NB4 (cell line): ENCODE results near the gene ADGRA1.

Experiments
- DNase-seq: peaks from one replicate; pipeline ENCODE4 v3.0.0; 2010; ENCODE audit warnings: low read depth
- H3K4me3 ChIP-seq: one replicate; pipeline ENCODE4 v1.5.1; 2011; ENCODE audit warnings: mild to moderate bottlenecking, low read depth, low read length, moderate library complexity
- MAX ChIP-seq: IDR thresholded peaks from 2 replicates; pipeline ENCODE4 v1.6.1; 2011; ENCODE audit warnings: low read depth, low read length
- MYC ChIP-seq: IDR thresholded peaks from 2 replicates; pipeline ENCODE4 v1.6.1; 2011; ENCODE audit warnings: low read depth, low read length
- POLR2A ChIP-seq: IDR thresholded peaks from 2 replicates; pipeline ENCODE4 v1.6.1; 2011; ENCODE audit warnings: mild to moderate bottlenecking; ENCODE audit not compliant: insufficient read length; ENCODE audit errors: extremely low read depth
- TF ChIP-seq, protein P1 (sequence below): IDR thresholded peaks from one replicate; pipeline ENCODE4 v1.5.1; 2012; ENCODE audit warnings: low read depth, low read length

The ADGRA1 gene

GRCh38 chr10:133072196-133072595 is 15.5 kb upstream of the ADGRA1 start:
- H3K4me3 ChIP-seq = no peak overlapping the region
- DNase-seq = peak; percentile 21
- TF ChIP-seq MYC (no peak), POLR2A (no peak), MAX (no peak)
- TF ChIP-seq, protein P1, sequence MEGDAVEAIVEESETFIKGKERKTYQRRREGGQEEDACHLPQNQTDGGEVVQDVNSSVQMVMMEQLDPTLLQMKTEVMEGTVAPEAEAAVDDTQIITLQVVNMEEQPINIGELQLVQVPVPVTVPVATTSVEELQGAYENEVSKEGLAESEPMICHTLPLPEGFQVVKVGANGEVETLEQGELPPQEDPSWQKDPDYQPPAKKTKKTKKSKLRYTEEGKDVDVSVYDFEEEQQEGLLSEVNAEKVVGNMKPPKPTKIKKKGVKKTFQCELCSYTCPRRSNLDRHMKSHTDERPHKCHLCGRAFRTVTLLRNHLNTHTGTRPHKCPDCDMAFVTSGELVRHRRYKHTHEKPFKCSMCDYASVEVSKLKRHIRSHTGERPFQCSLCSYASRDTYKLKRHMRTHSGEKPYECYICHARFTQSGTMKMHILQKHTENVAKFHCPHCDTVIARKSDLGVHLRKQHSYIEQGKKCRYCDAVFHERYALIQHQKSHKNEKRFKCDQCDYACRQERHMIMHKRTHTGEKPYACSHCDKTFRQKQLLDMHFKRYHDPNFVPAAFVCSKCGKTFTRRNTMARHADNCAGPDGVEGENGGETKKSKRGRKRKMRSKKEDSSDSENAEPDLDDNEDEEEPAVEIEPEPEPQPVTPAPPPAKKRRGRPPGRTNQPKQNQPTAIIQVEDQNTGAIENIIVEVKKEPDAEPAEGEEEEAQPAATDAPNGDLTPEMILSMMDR = no peak

GRCh38 chr10:133072720-133073390 is 14.9 kb upstream of the ADGRA1 start:
- no peak for DNase-seq
- no peak overlapping the region for H3K4me3 ChIP-seq
- TF ChIP-seq MAX (no peak), MYC (no peak), POLR2A (no peak)
- TF ChIP-seq, protein P1 = no peak

DNA sequence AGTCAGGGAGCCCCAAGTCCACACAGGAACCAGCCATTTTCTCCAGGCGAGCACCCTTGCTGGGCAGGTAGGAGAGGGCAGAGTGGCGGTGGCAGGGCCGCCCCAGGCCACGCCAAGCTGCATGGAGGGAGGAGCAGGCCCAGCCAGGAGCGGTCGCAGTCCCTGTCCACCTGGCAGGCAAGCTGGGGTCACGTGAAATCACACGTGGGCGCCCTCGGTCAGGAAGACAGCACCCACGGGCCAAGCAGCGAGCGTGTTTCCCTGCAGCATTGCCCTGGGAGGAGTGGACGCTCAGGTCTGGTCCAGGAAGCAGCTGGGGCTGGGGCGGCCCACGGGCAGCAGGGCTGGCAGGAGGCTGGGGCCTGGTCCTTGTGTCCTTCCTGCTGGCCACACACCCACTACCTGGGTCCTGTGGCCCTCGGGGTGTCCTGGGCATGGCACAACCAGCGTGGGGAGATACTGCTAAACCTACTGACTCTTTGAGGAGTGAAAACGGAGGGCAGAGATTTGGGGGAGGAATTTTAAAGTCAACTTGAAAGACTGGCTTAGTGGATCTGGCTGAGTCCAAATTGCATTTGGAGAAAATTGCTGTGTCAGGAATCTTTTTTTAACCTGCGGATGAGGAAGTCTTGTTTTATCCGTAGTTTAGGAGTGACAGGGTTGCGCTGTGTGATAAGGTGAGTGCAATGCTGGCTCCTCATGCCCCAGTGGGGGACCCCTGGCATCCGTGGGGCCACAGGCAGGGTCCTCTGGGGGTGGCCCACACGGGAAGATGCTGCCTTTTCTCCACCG is 12.2 kb upstream of the ADGRA1 start:
- DNase-seq = no peak
- TF ChIP-seq MAX (no peak), MYC (no peak), POLR2A (no peak)
- TF ChIP-seq, protein P1 = no peak
- H3K4me3 ChIP-seq = no peak overlapping the region

DNA sequence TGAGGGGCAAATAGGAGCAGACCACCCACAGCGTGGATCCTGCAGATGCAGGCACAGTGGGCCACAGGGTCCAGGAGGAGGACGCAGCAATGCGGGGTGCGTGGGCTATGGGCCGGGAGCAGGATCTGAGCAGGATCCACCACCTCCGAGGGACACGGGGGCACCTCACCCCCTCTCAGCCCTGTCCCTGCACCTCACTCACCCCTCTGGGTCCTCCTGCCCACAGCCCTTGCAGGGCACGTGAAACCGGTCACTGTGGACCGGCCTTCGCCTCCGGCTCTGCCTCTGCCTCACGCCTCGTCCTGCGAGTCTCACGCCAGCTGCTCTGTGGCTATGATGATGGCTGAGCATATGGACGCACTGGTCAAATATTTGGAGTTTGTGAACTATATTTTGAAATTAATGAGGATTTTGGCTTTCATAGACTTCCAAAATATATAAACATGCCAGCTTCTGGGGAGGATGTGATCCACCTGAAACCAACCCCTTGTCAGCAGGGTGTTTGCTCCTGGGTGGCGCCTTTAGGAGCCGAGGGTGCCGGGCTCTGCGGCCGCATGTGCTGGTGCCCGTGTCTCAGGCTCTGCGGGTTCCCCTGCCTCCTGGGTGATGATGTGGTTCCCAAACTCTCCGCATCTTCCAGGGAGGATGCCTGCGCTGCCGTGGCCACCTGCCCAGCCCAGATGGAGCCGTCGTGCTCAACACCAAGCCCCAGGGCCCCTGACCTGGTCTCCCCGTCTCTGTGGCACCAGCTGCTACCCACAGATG is 11.3 kb upstream of the ADGRA1 start:
- H3K4me3 ChIP-seq = no peak overlapping the region
- TF ChIP-seq, protein P1 = no peak
- TF ChIP-seq POLR2A (no peak), MAX (no peak), MYC (no peak)
- no peak for DNase-seq

DNA sequence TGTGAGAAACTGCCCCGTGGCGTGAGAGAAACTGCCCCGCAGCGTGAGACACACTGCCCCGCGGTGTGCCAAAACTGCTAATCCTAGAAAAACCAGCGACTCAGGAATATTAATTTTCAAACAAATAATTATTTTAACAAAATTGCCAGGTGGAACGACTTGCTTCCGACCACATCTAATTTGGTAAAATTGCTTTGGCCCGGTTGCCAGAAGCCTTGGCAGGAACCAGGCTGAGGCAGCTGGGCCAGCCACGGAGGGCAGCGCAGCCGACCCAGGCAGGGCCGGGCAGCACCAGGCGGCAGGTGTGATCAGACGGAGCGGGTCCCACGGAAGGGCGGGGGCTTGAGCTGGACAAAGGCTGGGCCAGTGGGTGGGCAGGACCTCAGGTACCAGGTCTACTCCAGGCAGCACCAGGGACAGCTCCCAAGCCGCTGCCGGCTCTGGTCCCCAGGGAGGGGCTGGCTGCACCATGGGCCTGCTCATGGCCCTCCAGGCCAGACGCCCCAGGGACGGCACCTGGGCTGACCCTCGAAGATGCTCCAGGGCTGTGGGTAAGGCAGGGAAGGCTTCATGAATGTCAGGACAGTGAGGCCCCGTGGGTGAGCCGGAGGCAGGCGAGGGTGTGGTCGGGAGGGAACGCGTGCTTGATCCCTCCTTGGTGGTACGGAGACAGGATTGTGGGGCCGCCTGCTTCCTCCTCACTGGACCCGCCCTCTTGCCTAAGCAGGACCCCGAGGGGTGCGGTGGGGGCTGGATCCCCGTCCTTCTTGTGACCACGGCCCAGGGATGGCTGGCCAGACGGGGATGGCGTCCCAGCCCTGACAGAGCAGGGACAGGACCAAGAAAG is 7.7 kb upstream of the ADGRA1 start:
- TF ChIP-seq POLR2A (no peak), MYC (no peak), MAX (no peak)
- TF ChIP-seq, protein P1 = no peak
- peak; percentile 33 for DNase-seq

More for the DNA sequence above, 7.7 kb upstream of the ADGRA1 start:
- H3K4me3 ChIP-seq = no peak overlapping the region
